SK-N-SH (cell line): ENCODE data around the gene PRKG1. TPM values are rescaled to one million over a fixed set of nuclear protein-coding genes. Genes with fewer than 3 reads are reported as not detected.

Experiments
- CTCF ChIA-PET: fragments of 300-600, 350-600 bp; formaldehyde crosslinking; extraction: SDS; loops from one replicate; lab custom pipeline; 2021; lab: Yijun Ruan, JAX
- POLR2A ChIA-PET: fragments of 350-600 bp; sonication (Branson Sonifier 250); formaldehyde crosslinking; extraction: SDS; loops from one replicate; lab custom pipeline; 2020; ENCODE audit warnings: antibody characterized with exemption, inconsistent platforms; lab: Yijun Ruan, JAX
- DNase-seq: peaks from one replicate; pipeline ENCODE4 v3.0.0; 2012
- H2AFZ ChIP-seq: fragments of 200-600 bp; sonication (generic); 2 replicates; pipeline ENCODE4 v1.8.1; 2016; ENCODE audit warnings: antibody characterized with exemption, mild to moderate bottlenecking, low read depth
- H3F3A ChIP-seq: fragments of 200-600 bp; sonication (generic); replicated peaks from 2 replicates; pipeline ENCODE3; 2016; ENCODE audit warnings: antibody characterized with exemption, mild to moderate bottlenecking; ENCODE audit not compliant: insufficient read depth
- H3K27ac ChIP-seq, 2 experiments: fragments of 200-500 bp in 1 of 2; fragments of 200-600 bp in 1 of 2; sonication (Bioruptor generic) in 1 of 2; sonication (generic), shearing (Covaris generic) in 1 of 2; 2 replicates each; pipeline versions ENCODE4 v1.5.1 to v1.6.1; 2014 to 2016; ENCODE audit warnings: low read depth in 2 of 2, inconsistent platforms in 1 of 2, low read length in 1 of 2, mild to moderate bottlenecking in 1 of 2, mixed read lengths in 1 of 2
- H3K27me3 ChIP-seq: fragments of 200-600 bp; sonication (generic), shearing (Covaris generic); 2 replicates; pipeline ENCODE4 v1.6.1; 2016; ENCODE audit warnings: mixed run types; ENCODE audit not compliant: insufficient read depth
- H3K36me3 ChIP-seq, 2 experiments: fragments of 200-500 bp in 1 of 2; fragments of 200-600 bp in 1 of 2; sonication (Bioruptor generic) in 1 of 2; sonication (generic) in 1 of 2; replicated peaks in 1 of 2; 2 replicates each; pipeline versions ENCODE3 to v1.5.1; 2014 to 2016; ENCODE audit warnings: low read length in 1 of 2, mild to moderate bottlenecking in 1 of 2; ENCODE audit not compliant: insufficient read depth in 2 of 2, control insufficient read depth in 1 of 2
- H3K4me1 ChIP-seq, 2 experiments: fragments of 200-500 bp in 1 of 2; fragments of 200-600 bp in 1 of 2; sonication (Bioruptor generic) in 1 of 2; sonication (generic), shearing (Covaris generic) in 1 of 2; 2 replicates each; pipeline versions ENCODE4 v1.5.1 to v1.6.1; 2014 to 2016; ENCODE audit warnings: low read depth in 1 of 2, low read length in 1 of 2, mixed run types in 1 of 2; ENCODE audit not compliant: insufficient read depth in 2 of 2, control insufficient read depth in 1 of 2
- H3K4me2 ChIP-seq: fragments of 200-600 bp; sonication (generic), shearing (Covaris generic); 2 replicates; pipeline ENCODE4 v1.6.1; 2017; ENCODE audit warnings: mixed run types
- H3K4me3 ChIP-seq, 2 experiments: fragments of 200-500 bp in 1 of 2; fragments of 200-600 bp in 1 of 2; sonication (Bioruptor generic) in 1 of 2; sonication (generic), shearing (Covaris generic) in 1 of 2; 2 replicates each; pipeline versions ENCODE4 v1.5.1 to v1.8.1; 2014 to 2016; ENCODE audit warnings: low read depth in 2 of 2, inconsistent platforms in 1 of 2, low read length in 1 of 2, mild to moderate bottlenecking in 1 of 2, mixed read lengths in 1 of 2, moderate library complexity in 1 of 2
- H3K79me2 ChIP-seq: fragments of 200-600 bp; sonication (generic); 2 replicates; pipeline ENCODE4 v1.8.1; 2017; ENCODE audit warnings: mild to moderate bottlenecking; ENCODE audit not compliant: insufficient read depth
- H3K9ac ChIP-seq: fragments of 200-600 bp; sonication (generic); 2 replicates; pipeline ENCODE4 v1.6.1; 2017; ENCODE audit warnings: mixed run types
- H3K9me2 ChIP-seq: fragments of 200-600 bp; sonication (generic); 2 replicates; pipeline ENCODE4 v1.6.1; 2017; ENCODE audit warnings: mixed run types
- H3K9me3 ChIP-seq: fragments of 200-600 bp; sonication (generic); 2 replicates; pipeline ENCODE4 v1.6.1; 2017; ENCODE audit warnings: mixed run types, mild to moderate bottlenecking, moderate library complexity
- H4K20me1 ChIP-seq: fragments of 200-600 bp; sonication (generic); 2 replicates; pipeline ENCODE4 v1.6.1; 2017; ENCODE audit warnings: mild to moderate bottlenecking, mixed run types; ENCODE audit not compliant: insufficient read depth
- ELF1 ChIP-seq: IDR thresholded peaks from 2 replicates; pipeline ENCODE4 v1.4.0; 2012
- EP300 ChIP-seq, 2 experiments: IDR thresholded peaks; 2 replicates each; pipeline versions ENCODE4 v1.4.0 to v1.6.1; 2012; ENCODE audit warnings: borderline replicate concordance in 1 of 2, low read depth in 1 of 2, low read length in 1 of 2
- EZH2phosphoT487 ChIP-seq: fragments of 200-600 bp; sonication (generic); IDR thresholded peaks from 2 replicates; pipeline ENCODE4 v1.6.1; 2017; ENCODE audit warnings: low read depth, mixed run types, mild to moderate bottlenecking, antibody characterized with exemption, moderate library complexity, borderline replicate concordance
- FOSL2 ChIP-seq: IDR thresholded peaks from 2 replicates; pipeline ENCODE4 v1.4.0; 2012; ENCODE audit warnings: low read depth, mild to moderate bottlenecking, moderate library complexity, borderline replicate concordance
- FOXJ3 ChIP-seq: sonication (generic); formaldehyde crosslinking; IDR thresholded peaks from 2 replicates; pipeline ENCODE4 v1.5.1; 2020; ENCODE audit warnings: mild to moderate bottlenecking, missing genetic modification reagents
- FOXM1 ChIP-seq: IDR thresholded peaks from 2 replicates; pipeline ENCODE4 v1.4.0; 2012; ENCODE audit warnings: low read depth, mild to moderate bottlenecking
- IRF3 ChIP-seq: fragments of 150-350 bp; IDR thresholded peaks from 2 replicates; pipeline ENCODE4 v1.6.1; 2016; ENCODE audit warnings: mild to moderate bottlenecking, low read depth, low read length
- JUND ChIP-seq: IDR thresholded peaks from 2 replicates; pipeline ENCODE4 v1.4.0; 2012
- MEF2A ChIP-seq: IDR thresholded peaks from 2 replicates; pipeline ENCODE4 v1.4.0; 2012; ENCODE audit warnings: low read depth, borderline replicate concordance
- NFIC ChIP-seq: IDR thresholded peaks from 2 replicates; pipeline ENCODE4 v1.4.0; 2012; ENCODE audit warnings: borderline replicate concordance
- NRF1 ChIP-seq: IDR thresholded peaks from 2 replicates; pipeline ENCODE4 v1.6.1; 2012; ENCODE audit warnings: low read depth, mild to moderate bottlenecking, low read length
- RCOR1 ChIP-seq: fragments of 150-350 bp; IDR thresholded peaks from 2 replicates; pipeline ENCODE4 v1.6.1; 2017; ENCODE audit warnings: antibody characterized with exemption, low read length
- REST ChIP-seq: IDR thresholded peaks from 2 replicates; pipeline ENCODE4 v1.6.1; 2012; ENCODE audit warnings: mild to moderate bottlenecking, low read depth, low read length, moderate library complexity
- RFX5 ChIP-seq: IDR thresholded peaks from 2 replicates; pipeline ENCODE4 v1.6.1; 2012; ENCODE audit warnings: mild to moderate bottlenecking, improper control_type of control experiment, low read length
- RXRA ChIP-seq: IDR thresholded peaks from 2 replicates; pipeline ENCODE4 v1.4.0; 2012; ENCODE audit warnings: low read depth, mild to moderate bottlenecking, borderline replicate concordance
- SMC3 ChIP-seq: IDR thresholded peaks from 2 replicates; pipeline ENCODE4 v1.6.1; 2012; ENCODE audit warnings: low read depth, low read length, improper control_type of control experiment
- TAF1 ChIP-seq: IDR thresholded peaks from 2 replicates; pipeline ENCODE4 v1.6.1; 2012; ENCODE audit warnings: low read depth, mild to moderate bottlenecking, low read length, moderate library complexity, borderline replicate concordance
- TCF12 ChIP-seq: IDR thresholded peaks from 2 replicates; pipeline ENCODE4 v1.4.0; 2012
- WGBS: methylation state at CpG from one replicate; pipeline ENCODE4 v1.1.6; 2017; ENCODE audit warnings: low lambda C conversion rate; 5-methylcytosine and 5-hydroxymethylcytosine counted together
- polyA plus RNA-seq, 3 experiments: library from polyadenylated mRNA; depleted of rRNA; stranded (reverse); fragments of >200 nt; gene quantifications; 2 replicates each; pipeline ENCODE4 v1.2.3, GENCODE V29; 2012
- TF ChIP-seq, protein P1 (sequence below): fragments of 150-350 bp; IDR thresholded peaks from 2 replicates; pipeline ENCODE4 v1.6.1; 2017; ENCODE audit warnings: antibody characterized with exemption, low read length, low read depth, borderline replicate concordance
- TF ChIP-seq, protein P2 (sequence below): IDR thresholded peaks from 2 replicates; pipeline ENCODE4 v1.4.0; 2012; ENCODE audit warnings: low read depth, borderline replicate concordance
- TF ChIP-seq, protein P3 (sequence below): IDR thresholded peaks from 2 replicates; pipeline ENCODE4 v1.4.0; 2012; ENCODE audit warnings: low read depth

Gene PRKG1
- polyA plus RNA-seq, 1 of the 3 experiments (the other 2 are of a cell fraction): 4.1 TPM

- no peaks in the 10 kb centered on the region for H3K9me2 ChIP-seq
- no peaks in the 10 kb centered on the region for H4K20me1 ChIP-seq
- TF ChIP-seq FOXJ3 (CRISPR knock-in tag): no peak
- TF ChIP-seq IRF3: no peak
- TF ChIP-seq, protein P1, sequence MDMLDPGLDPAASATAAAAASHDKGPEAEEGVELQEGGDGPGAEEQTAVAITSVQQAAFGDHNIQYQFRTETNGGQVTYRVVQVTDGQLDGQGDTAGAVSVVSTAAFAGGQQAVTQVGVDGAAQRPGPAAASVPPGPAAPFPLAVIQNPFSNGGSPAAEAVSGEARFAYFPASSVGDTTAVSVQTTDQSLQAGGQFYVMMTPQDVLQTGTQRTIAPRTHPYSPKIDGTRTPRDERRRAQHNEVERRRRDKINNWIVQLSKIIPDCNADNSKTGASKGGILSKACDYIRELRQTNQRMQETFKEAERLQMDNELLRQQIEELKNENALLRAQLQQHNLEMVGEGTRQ: no peak
- TF ChIP-seq JUND: no peak
- TF ChIP-seq TAF1: no peak
- TF ChIP-seq, protein P2, sequence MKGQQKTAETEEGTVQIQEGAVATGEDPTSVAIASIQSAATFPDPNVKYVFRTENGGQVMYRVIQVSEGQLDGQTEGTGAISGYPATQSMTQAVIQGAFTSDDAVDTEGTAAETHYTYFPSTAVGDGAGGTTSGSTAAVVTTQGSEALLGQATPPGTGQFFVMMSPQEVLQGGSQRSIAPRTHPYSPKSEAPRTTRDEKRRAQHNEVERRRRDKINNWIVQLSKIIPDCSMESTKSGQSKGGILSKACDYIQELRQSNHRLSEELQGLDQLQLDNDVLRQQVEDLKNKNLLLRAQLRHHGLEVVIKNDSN: no peak
- TF ChIP-seq FOSL2: no peak
- no peak for TF ChIP-seq MEF2A
- TF ChIP-seq RXRA: no peak
- no peak for TF ChIP-seq RCOR1
- no peak overlapping the region for H3K4me2 ChIP-seq
- no peak overlapping the region for H3K4me3 ChIP-seq
- CTCF ChIA-PET: no interaction called here
- H3F3A ChIP-seq: no peaks in the 10 kb centered on the region
- no peaks in the 10 kb centered on the region for H3K9me3 ChIP-seq
- no peaks in the 10 kb centered on the region for H3K4me1 ChIP-seq
- 49% methylated on average over 2 of the region's 2 CpGs for WGBS
- DNase-seq: no peak
- H3K27ac ChIP-seq: no peak overlapping the region
- no peaks in the 10 kb centered on the region for H3K36me3 ChIP-seq
- POLR2A ChIA-PET: no interaction called here
- no peak overlapping the region for H3K9ac ChIP-seq
- H2AFZ ChIP-seq: no peak overlapping the region
- H3K79me2 ChIP-seq: no peaks in the 10 kb centered on the region
- no peaks in the 10 kb centered on the region for H3K27me3 ChIP-seq
Observed at GRCh38 chr10:52020173-52020572, 945.9 kb downstream of the PRKG1 start.

DNA sequence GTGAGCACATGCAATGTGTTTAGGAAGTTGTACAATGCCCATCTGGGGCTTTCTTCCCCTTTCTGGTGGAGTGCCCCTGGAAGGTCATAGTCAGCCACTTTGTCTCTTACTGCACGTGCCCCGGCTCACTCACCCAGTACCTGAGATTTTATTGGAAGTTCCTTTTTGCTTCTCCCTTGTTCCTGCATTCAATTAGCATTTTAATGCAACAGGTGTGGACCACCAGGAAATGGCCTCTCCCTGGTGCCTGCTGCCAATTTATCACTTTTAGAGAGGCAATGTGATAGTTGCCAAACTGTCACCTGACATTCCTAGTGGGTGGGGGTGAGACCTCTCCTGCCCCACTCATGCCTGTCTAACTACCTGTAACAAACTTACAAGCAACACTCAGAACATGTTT lies 946.4 kb downstream of the PRKG1 start:
- DNase-seq: no peak
- H2AFZ ChIP-seq: no peak overlapping the region
- H3F3A ChIP-seq: no peaks in the 10 kb centered on the region
- no peaks in the 10 kb centered on the region for H4K20me1 ChIP-seq
- ChIA-PET CTCF (no interaction called here), POLR2A (no interaction called here)
- no peak overlapping the region for H3K9ac ChIP-seq
- no peak overlapping the region for H3K4me3 ChIP-seq
- no peaks in the 10 kb centered on the region for H3K4me1 ChIP-seq
- no peaks in the 10 kb centered on the region for H3K79me2 ChIP-seq
- 55% methylated on average over 2 of the region's 2 CpGs for WGBS
- H3K36me3 ChIP-seq: no peaks in the 10 kb centered on the region
- TF ChIP-seq, protein P1: no peak
- TF ChIP-seq REST (no peak), JUND (no peak), RFX5 (no peak), ELF1 (no peak), TAF1 (no peak), EP300 (IDR thresholded peaks at IDR 0.05; ENCODE audit: borderline replicate concordance in 1 of 2, low read depth in 1 of 2, low read length in 1 of 2) (no peak), NFIC (no peak), EZH2phosphoT487 (no peak), TCF12 (no peak), SMC3 (no peak), NRF1 (no peak), FOXM1 (no peak)
- TF ChIP-seq, protein P3, sequence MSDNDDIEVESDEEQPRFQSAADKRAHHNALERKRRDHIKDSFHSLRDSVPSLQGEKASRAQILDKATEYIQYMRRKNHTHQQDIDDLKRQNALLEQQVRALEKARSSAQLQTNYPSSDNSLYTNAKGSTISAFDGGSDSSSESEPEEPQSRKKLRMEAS: no peak
- TF ChIP-seq, all 33 proteins: peak for 0
- no peak overlapping the region for H3K27ac ChIP-seq
- H3K27me3 ChIP-seq: no peaks in the 10 kb centered on the region
- no peak overlapping the region for H3K4me2 ChIP-seq
- no peaks in the 10 kb centered on the region for H3K9me2 ChIP-seq
- H3K9me3 ChIP-seq: no peaks in the 10 kb centered on the region
